Nephron progenitor cell (in vitro differentiated cells): ENCODE measurements around the gene NRDC.

ENCODE experiments used
- DNase-seq: peaks from one replicate; pipeline ENCODE4 v3.0.0; 2021
- H3K27ac Mint-ChIP-seq: 2 replicates; pipeline ENCODE4 v1.8.0; 2021; ENCODE audit warnings: mild to moderate bottlenecking, moderate library complexity, mixed read lengths
- H3K27me3 Mint-ChIP-seq: 2 replicates; pipeline ENCODE4 v1.8.0; 2021; ENCODE audit warnings: mild to moderate bottlenecking, low read depth, mixed read lengths; ENCODE audit not compliant: poor library complexity
- H3K36me3 Mint-ChIP-seq: 2 replicates; pipeline ENCODE4 v1.8.0; 2021; ENCODE audit warnings: low read depth, mixed read lengths
- H3K4me1 Mint-ChIP-seq: 2 replicates; pipeline ENCODE4 v1.8.0; 2021; ENCODE audit warnings: mixed read lengths
- H3K4me3 Mint-ChIP-seq: 2 replicates; pipeline ENCODE4 v1.8.0; 2021; ENCODE audit warnings: mild to moderate bottlenecking, moderate library complexity, mixed read lengths
- H3K9me3 Mint-ChIP-seq: 2 replicates; pipeline ENCODE4 v1.8.0; 2021; ENCODE audit warnings: mild to moderate bottlenecking, moderate library complexity, mixed read lengths
- CTCF ChIP-seq: fragments of 200-600 bp; sonication (generic); IDR thresholded peaks from 2 replicates; pipeline ENCODE4 v1.5.0; 2021; ENCODE audit warnings: antibody characterized with exemption

The NRDC gene

GRCh38 chr1:51878616-51879336 lies at the start of gene NRDC:
Gene NRDC (minus strand): TSS chr1:51878727. CDS start chr1:51878615, 112 bp downstream.
- peaks cover 25% of the 10 kb centered on the region for H3K36me3 Mint-ChIP-seq
- H3K9me3 Mint-ChIP-seq, result no peaks in the 10 kb centered on the region
- no peak for TF ChIP-seq CTCF
- peak; percentile 99 for DNase-seq
- no peak within 1 kb of the TSS for H3K27ac Mint-ChIP-seq
- H3K4me1 Mint-ChIP-seq, result no peaks in the 10 kb centered on the region
- no peak within 1 kb of the TSS for H3K4me3 Mint-ChIP-seq
- peaks cover 34% of the 10 kb centered on the region for H3K27me3 Mint-ChIP-seq

- Mint-ChIP-seq H3K4me3 (no peak overlapping the region), H3K9me3 (no peaks in the 10 kb centered on the region), H3K27ac (no peak overlapping the region), H3K27me3 (peaks cover 2% of the 10 kb centered on the region), H3K4me1 (peaks cover 7% of the 10 kb centered on the region), H3K36me3 (no peaks in the 10 kb centered on the region)
- TF ChIP-seq CTCF, result no peak
- no peak for DNase-seq
These were observed 48.5 kb upstream of the NRDC start for GRCh38 chr1:51927029-51927428.

- no peak for DNase-seq
- Mint-ChIP-seq H3K27ac (no peak overlapping the region), H3K4me1 (peaks cover 11% of the 10 kb centered on the region), H3K9me3 (no peaks in the 10 kb centered on the region), H3K36me3 (no peaks in the 10 kb centered on the region), H3K4me3 (no peak overlapping the region), H3K27me3 (no peaks in the 10 kb centered on the region)
- TF ChIP-seq CTCF, result no peak
These were observed 47.8 kb upstream of the NRDC start for GRCh38 chr1:51926171-51926812.

- no peak for TF ChIP-seq CTCF
- Mint-ChIP-seq H3K27me3 (no peaks in the 10 kb centered on the region), H3K36me3 (no peaks in the 10 kb centered on the region), H3K4me3 (no peak overlapping the region), H3K27ac (no peak overlapping the region), H3K4me1 (peaks cover 20% of the 10 kb centered on the region), H3K9me3 (no peaks in the 10 kb centered on the region)
- no peak for DNase-seq
These were observed 45.9 kb upstream of the NRDC start for GRCh38 chr1:51924455-51924854.

- no peak overlapping the region for H3K4me3 Mint-ChIP-seq
- H3K9me3 Mint-ChIP-seq, result no peaks in the 10 kb centered on the region
- H3K4me1 Mint-ChIP-seq, result peaks cover 21% of the 10 kb centered on the region
- H3K27me3 Mint-ChIP-seq, result no peaks in the 10 kb centered on the region
- no peak for TF ChIP-seq CTCF
- H3K27ac Mint-ChIP-seq, result peak overlapping the region; percentile 16
- DNase-seq, result no peak
- peaks cover 5% of the 10 kb centered on the region for H3K36me3 Mint-ChIP-seq
These were observed 43.5 kb upstream of the NRDC start for GRCh38 chr1:51922040-51922439.

- TF ChIP-seq CTCF, result no peak
- Mint-ChIP-seq H3K4me1 (peaks cover 21% of the 10 kb centered on the region), H3K27ac (no peak overlapping the region), H3K4me3 (no peak overlapping the region), H3K9me3 (no peaks in the 10 kb centered on the region), H3K36me3 (peaks cover 5% of the 10 kb centered on the region), H3K27me3 (no peaks in the 10 kb centered on the region)
- no peak for DNase-seq
These were observed 41.6 kb upstream of the NRDC start for GRCh38 chr1:51920130-51920529.
